Activated naive CD8-positive, alpha-beta T cell (primary cell): Measurements from ENCODE around the gene KRTAP4-11.
"Not testable (repeated sequence)": the region's sequence is repeated elsewhere in the genome, so short reads cannot be mapped to it uniquely, and the experiment has no call there.

Experiments
- H3K27ac Mint-ChIP-seq: one replicate; pipeline ENCODE4 v1.8.0; 2021; ENCODE audit warnings: mixed read lengths
- H3K27me3 Mint-ChIP-seq: one replicate; pipeline ENCODE4 v1.8.0; 2021; ENCODE audit warnings: mixed read lengths
- H3K36me3 Mint-ChIP-seq: one replicate; pipeline ENCODE4 v1.8.0; 2021; ENCODE audit warnings: mixed read lengths
- H3K4me1 Mint-ChIP-seq: one replicate; pipeline ENCODE4 v1.8.0; 2021; ENCODE audit warnings: low read depth, mixed read lengths
- H3K4me3 Mint-ChIP-seq: one replicate; pipeline ENCODE4 v1.8.0; 2021; ENCODE audit warnings: mild to moderate bottlenecking, mixed read lengths
- H3K9me3 Mint-ChIP-seq: one replicate; pipeline ENCODE4 v1.8.0; 2021; ENCODE audit warnings: low read depth, mixed read lengths

Gene KRTAP4-11

DNA sequence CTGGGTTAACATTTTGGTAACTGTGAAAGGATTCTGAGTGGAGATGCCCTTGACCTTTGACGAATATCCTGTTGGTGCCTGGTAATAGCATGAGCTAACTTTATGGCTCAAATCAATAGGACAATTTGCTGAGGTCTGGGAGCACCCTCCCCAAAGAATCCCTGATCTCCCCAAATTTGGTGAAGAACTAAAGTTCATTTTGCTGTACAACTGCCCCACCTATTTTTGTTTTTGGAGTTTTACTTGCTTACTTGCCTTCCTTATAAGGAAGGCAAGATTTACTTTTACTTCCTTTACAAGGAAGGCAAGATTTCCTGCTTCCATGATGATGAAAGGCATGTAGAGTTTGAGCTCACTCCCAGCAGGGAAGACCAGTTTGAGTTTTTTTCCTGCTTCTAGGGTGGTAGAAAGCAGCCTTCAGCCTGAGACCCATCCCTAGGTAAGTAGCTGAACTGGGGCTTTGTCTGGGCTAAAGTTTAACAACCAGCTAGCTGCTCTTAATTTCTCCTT lies 10.2 kb downstream of the KRTAP4-11 start:
- Mint-ChIP-seq H3K4me3 (no peak overlapping the region), H3K4me1 (peaks cover 13% of the 10 kb centered on the region), H3K27me3 (peaks cover 4% of the 10 kb centered on the region), H3K36me3 (peaks cover 4% of the 10 kb centered on the region), H3K9me3 (no peaks in the 10 kb centered on the region), H3K27ac (no peak overlapping the region)

- not testable (repeated sequence) for H3K4me3 Mint-ChIP-seq, H3K27ac Mint-ChIP-seq, H3K9me3 Mint-ChIP-seq, H3K27me3 Mint-ChIP-seq, H3K36me3 Mint-ChIP-seq
- H3K4me1 Mint-ChIP-seq = peaks cover 15% of the 10 kb centered on the region
Measured at GRCh38 chr17:41105347-41105746, 12.8 kb downstream of the KRTAP4-11 start, which contains the start of gene KRTAP4-9. KRTAP4-9 (plus strand) TSS chr17:41105389; CDS start chr17:41105389, 0 bp downstream.

DNA sequence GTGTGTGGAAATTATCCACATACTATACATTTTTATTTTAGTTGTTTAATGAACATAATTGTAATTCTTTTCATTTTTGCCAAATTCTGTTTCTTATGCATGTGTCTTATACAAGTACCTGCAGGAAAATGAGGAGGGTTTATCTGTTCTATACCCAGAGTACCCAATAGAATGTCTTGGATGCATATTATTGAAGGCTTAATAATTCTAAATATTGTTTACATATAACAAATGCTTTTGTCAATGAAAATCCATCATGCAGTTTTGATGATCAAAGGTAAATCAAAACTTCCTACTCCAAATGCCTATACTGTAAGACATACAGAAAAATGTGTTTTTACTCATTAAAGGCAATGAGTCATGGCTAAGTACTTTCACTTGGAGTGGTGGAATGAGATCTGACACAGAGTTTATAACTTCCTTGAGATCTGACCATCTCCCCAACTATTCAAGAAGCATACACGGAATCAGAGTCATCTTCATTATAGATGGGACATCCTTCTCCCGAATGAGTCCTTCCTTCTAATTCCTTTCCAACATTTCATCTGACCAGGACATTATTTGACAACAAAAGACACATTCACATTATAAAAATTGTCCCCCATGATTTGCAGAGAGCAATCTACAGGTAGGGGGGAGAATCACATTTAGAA lies 13.7 kb downstream of the KRTAP4-11 start:
- not testable (repeated sequence) for H3K27ac Mint-ChIP-seq, H3K9me3 Mint-ChIP-seq, H3K27me3 Mint-ChIP-seq, H3K36me3 Mint-ChIP-seq, H3K4me3 Mint-ChIP-seq
- peaks cover 21% of the 10 kb centered on the region for H3K4me1 Mint-ChIP-seq

- no peaks in the 10 kb centered on the region for H3K36me3 Mint-ChIP-seq
- H3K4me1 Mint-ChIP-seq = peaks cover 19% of the 10 kb centered on the region
- no peaks in the 10 kb centered on the region for H3K9me3 Mint-ChIP-seq
- H3K27ac Mint-ChIP-seq = no peak overlapping the region
- H3K4me3 Mint-ChIP-seq = no peak overlapping the region
- peaks cover 4% of the 10 kb centered on the region for H3K27me3 Mint-ChIP-seq
Measured at GRCh38 chr17:41103896-41104295, 14.3 kb downstream of the KRTAP4-11 start.

DNA sequence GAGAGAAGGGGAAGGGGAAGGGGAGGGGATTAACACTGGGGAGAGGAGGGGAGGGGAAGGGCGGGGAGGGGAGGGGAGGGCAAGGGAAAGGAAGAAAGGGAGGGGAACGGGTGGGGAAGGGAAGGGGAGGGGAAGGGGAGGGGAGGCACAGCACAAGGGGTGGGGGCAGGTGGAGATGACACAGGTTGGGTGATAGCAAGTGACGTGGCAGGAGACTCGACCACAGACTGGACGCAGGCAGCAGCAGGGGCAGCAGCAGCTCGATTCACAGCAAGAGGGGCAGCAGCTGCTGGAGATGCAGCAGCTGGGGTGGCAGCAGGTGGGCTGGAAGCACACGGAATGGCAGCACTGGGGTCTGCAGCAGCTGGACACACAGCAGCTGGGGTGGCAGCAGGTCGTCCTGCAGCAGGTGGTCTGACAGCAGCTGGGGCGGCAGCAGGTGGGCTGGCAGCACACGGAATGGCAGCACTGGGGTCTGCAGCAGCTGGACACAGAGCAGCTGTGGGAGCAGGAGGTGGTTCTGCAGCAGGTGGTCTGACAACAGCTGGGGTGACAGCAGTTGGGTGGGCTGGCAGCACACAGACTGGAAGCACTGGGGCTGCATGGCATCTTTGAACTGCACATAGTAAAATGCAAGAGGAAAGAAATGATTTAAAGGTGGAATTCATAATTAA lies 16.4 kb downstream of the KRTAP4-11 start, which contains the start of gene KRTAP4-16:
Gene KRTAP4-16, minus strand, starts transcription at position 624 of the 674 bp plus-strand sequence. Its CDS starts 0 bp downstream, at position 624.
- Mint-ChIP-seq H3K27ac (no peak within 1 kb of the TSS), H3K36me3 (no peaks in the 10 kb centered on the region), H3K4me3 (no peak within 1 kb of the TSS)

DNA sequence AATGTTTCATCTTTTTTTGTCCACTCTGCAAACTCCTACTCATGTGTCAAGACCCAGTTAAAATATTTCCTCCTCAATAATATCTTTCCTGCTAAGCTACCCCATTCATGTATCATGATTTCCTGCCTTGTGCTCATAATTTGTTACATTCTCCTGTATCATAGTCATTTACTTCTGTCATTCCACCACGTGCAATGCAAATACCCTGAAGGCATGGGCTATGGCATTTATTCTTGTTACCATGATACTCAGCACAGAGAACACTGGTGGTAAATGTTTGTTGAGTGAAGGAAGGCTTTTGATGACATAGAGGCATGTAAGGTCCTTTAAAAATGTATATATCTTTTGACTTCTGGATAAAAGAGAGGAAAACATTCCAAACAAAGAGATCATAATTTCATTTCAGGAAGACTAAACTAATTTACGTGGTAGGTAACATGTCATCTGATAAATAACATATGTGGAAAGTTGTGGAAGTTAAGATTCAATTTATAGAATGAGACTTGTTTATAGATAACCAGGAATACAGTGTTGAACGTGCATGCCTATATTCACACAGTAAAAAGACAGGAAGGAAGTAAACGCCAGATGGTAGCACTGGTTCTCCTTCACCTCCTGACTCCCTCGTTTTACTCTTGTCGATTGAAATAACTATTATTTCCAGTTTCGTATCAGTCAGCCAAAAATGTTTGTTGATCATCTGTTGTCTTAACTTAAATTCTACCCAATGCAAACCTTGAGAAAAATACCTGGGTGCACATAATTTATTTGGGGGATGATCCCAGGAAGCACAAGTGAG lies 18.3 kb downstream of the KRTAP4-11 start:
- H3K9me3 Mint-ChIP-seq, H3K27me3 Mint-ChIP-seq, H3K4me1 Mint-ChIP-seq, H3K27ac Mint-ChIP-seq, H3K36me3 Mint-ChIP-seq, H3K4me3 Mint-ChIP-seq: not testable (repeated sequence)

More for the DNA sequence above, 16.4 kb downstream of the KRTAP4-11 start, which contains the start of gene KRTAP4-16:
- Mint-ChIP-seq H3K27me3 (peaks cover 8% of the 10 kb centered on the region), H3K9me3 (no peaks in the 10 kb centered on the region), H3K4me1 (peaks cover 9% of the 10 kb centered on the region)

GRCh38 chr17:41098481-41098880 lies 19.7 kb downstream of the KRTAP4-11 start:
- no peak overlapping the region for H3K27ac Mint-ChIP-seq
- H3K4me1 Mint-ChIP-seq = peaks cover 9% of the 10 kb centered on the region
- no peaks in the 10 kb centered on the region for H3K36me3 Mint-ChIP-seq
- H3K27me3 Mint-ChIP-seq = peaks cover 7% of the 10 kb centered on the region
- no peaks in the 10 kb centered on the region for H3K9me3 Mint-ChIP-seq
- no peak overlapping the region for H3K4me3 Mint-ChIP-seq

DNA sequence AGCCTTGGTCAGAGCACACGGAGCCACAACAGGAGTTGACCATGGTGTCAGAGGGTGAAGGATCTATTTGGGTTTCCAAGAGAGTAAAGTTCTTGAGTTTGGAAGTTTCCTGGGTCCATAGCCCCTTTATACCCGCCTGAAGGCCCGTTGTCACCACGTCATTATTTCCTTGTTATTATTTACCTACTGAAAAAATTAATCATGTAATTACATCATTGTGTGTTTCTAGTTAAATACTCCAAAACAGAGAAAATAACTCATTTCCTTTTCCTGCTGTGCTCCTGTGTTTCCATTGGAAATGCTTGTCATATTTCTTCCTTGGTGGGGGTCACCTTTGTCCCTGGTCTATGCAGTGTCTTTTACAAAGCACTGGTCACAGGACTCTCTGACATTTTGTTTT lies 20.1 kb downstream of the KRTAP4-11 start, which contains the start of gene KRTAP4-8:
Gene KRTAP4-8, minus strand, starts transcription at position 101 of the 400 bp plus-strand sequence. Its CDS starts 58 bp downstream, at position 43.
- peaks cover 1% of the 10 kb centered on the region for H3K36me3 Mint-ChIP-seq
- H3K4me1 Mint-ChIP-seq = peaks cover 9% of the 10 kb centered on the region
- H3K9me3 Mint-ChIP-seq = no peaks in the 10 kb centered on the region
- peaks cover 7% of the 10 kb centered on the region for H3K27me3 Mint-ChIP-seq
- no peak within 1 kb of the TSS for H3K4me3 Mint-ChIP-seq
- H3K27ac Mint-ChIP-seq = peak within 1 kb of the TSS; percentile 52

GRCh38 chr17:41096055-41096454 lies 22.1 kb downstream of the KRTAP4-11 start:
- Mint-ChIP-seq H3K9me3 (no peaks in the 10 kb centered on the region), H3K27ac (no peak overlapping the region), H3K27me3 (peaks cover 7% of the 10 kb centered on the region), H3K36me3 (peaks cover 2% of the 10 kb centered on the region), H3K4me1 (peaks cover 9% of the 10 kb centered on the region), H3K4me3 (no peak overlapping the region)

GRCh38 chr17:41088760-41089352 lies 29.3 kb downstream of the KRTAP4-11 start:
- not testable (repeated sequence) for H3K4me3 Mint-ChIP-seq, H3K27me3 Mint-ChIP-seq, H3K4me1 Mint-ChIP-seq, H3K27ac Mint-ChIP-seq, H3K36me3 Mint-ChIP-seq, H3K9me3 Mint-ChIP-seq

DNA sequence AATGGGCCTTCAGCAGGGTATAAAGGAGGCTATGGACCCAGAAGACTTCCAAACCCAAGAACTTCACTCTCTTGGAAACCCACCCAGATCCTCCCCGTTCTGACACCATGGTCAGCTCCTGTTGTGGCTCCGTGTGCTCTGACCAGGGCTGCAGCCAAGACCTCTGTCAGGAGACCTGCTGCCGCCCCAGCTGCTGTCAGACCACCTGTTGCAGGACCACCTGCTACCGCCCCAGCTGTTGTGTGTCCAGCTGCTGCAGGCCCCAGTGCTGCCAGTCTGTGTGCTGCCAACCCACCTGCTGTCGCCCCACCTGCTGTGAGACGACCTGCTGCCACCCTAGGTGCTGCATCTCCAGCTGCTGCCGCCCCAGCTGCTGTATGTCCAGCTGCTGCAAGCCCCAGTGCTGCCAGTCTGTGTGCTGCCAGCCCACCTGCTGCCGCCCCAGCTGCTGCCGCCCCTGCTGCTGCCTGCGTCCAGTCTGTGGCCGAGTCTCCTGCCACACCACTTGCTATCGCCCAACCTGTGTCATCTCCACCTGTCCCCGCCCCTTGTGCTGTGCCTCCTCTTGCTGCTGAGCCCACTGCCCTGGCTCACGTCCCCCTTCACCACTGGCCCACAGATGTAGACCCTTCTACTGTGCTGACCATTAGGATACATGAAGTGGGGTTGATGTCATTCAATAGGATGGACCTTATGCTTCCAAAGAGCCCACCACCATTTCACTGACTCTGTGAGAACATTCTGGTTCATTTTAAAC lies 33.9 kb downstream of the KRTAP4-11 start, which contains the start of gene KRTAP4-7:
Gene KRTAP4-7, plus strand, starts transcription at position 51 of the 757 bp plus-strand sequence. Its CDS starts 57 bp downstream, at position 108.
- not testable (repeated sequence) for H3K36me3 Mint-ChIP-seq, H3K27me3 Mint-ChIP-seq, H3K4me1 Mint-ChIP-seq, H3K27ac Mint-ChIP-seq, H3K9me3 Mint-ChIP-seq, H3K4me3 Mint-ChIP-seq

GRCh38 chr17:41083427-41083826 lies 34.7 kb downstream of the KRTAP4-11 start:
- H3K9me3 Mint-ChIP-seq, H3K27me3 Mint-ChIP-seq, H3K27ac Mint-ChIP-seq, H3K4me3 Mint-ChIP-seq, H3K4me1 Mint-ChIP-seq, H3K36me3 Mint-ChIP-seq: not testable (repeated sequence)

- no peak overlapping the region for H3K27ac Mint-ChIP-seq
- no peaks in the 10 kb centered on the region for H3K4me1 Mint-ChIP-seq
- H3K27me3 Mint-ChIP-seq = peaks cover 8% of the 10 kb centered on the region
- H3K9me3 Mint-ChIP-seq = peaks cover 5% of the 10 kb centered on the region
- H3K36me3 Mint-ChIP-seq = no peaks in the 10 kb centered on the region
- no peak overlapping the region for H3K4me3 Mint-ChIP-seq
Measured at GRCh38 chr17:41082626-41083025, 35.5 kb downstream of the KRTAP4-11 start.

GRCh38 chr17:41076788-41077187 lies 41.4 kb downstream of the KRTAP4-11 start:
- Mint-ChIP-seq H3K4me1 (no peaks in the 10 kb centered on the region), H3K27ac (no peak overlapping the region), H3K36me3 (no peaks in the 10 kb centered on the region), H3K4me3 (no peak overlapping the region), H3K9me3 (no peaks in the 10 kb centered on the region), H3K27me3 (peaks cover 17% of the 10 kb centered on the region)
